ENCODE measurements around the gene TSR2.

Gene TSR2

GRCh38 chrX:54452920-54453319, 12.7 kb downstream of the TSR2 start:
- H3K79me2 ChIP-seq (ENCODE audit: insufficient read depth, low read length) = no peaks in the 10 kb centered on the region
- no peaks in the 10 kb centered on the region for H3K27me3 ChIP-seq (ENCODE audit: low read length)
- H3K4me3 ChIP-seq (ENCODE audit: insufficient read depth, low read length, poor library complexity, severe bottlenecking) = no peak overlapping the region
- H3K4me2 ChIP-seq (ENCODE audit: low read depth, low read length, poor library complexity, severe bottlenecking) = no peak overlapping the region
- no peak overlapping the region for H3K9ac ChIP-seq (ENCODE audit: low read length)
- H3K9me2 ChIP-seq (replicated peaks; ENCODE audit: insufficient read depth, low read length) = no peaks in the 10 kb centered on the region
- H2AFZ ChIP-seq (ENCODE audit: low read depth, low read length, severe bottlenecking) = no peak overlapping the region
- TF ChIP-seq CTCF (IDR thresholded peaks at IDR 0.05; ENCODE audit: insufficient read depth, low read length, poor library complexity, severe bottlenecking) = no peak
- no peak for TF ChIP-seq EZH2phosphoT487 (conservative IDR thresholded peaks at IDR 0.05; ENCODE audit: low read length)
- H4K20me1 ChIP-seq (ENCODE audit: low read depth, low read length) = no peaks in the 10 kb centered on the region
- H3K9me3 ChIP-seq (ENCODE audit: insufficient read depth, low read length) = no peaks in the 10 kb centered on the region
- H3K36me3 ChIP-seq (ENCODE audit: low read length) = no peaks in the 10 kb centered on the region
- no peak overlapping the region for H3K27ac ChIP-seq (ENCODE audit: low read depth, low read length)
- H3F3A ChIP-seq (ENCODE audit: insufficient read depth) = no peaks in the 10 kb centered on the region

- Histone ChIP-seq H4K20me1 (ENCODE audit: low read depth, low read length) (no peaks in the 10 kb centered on the region), H3F3A (ENCODE audit: insufficient read depth) (no peaks in the 10 kb centered on the region), H3K79me2 (ENCODE audit: insufficient read depth, low read length) (no peaks in the 10 kb centered on the region), H3K9ac (ENCODE audit: low read length) (no peak overlapping the region), H3K9me3 (ENCODE audit: insufficient read depth, low read length) (no peaks in the 10 kb centered on the region), H3K4me3 (ENCODE audit: insufficient read depth, low read length, poor library complexity, severe bottlenecking) (no peak overlapping the region), H3K36me3 (ENCODE audit: low read length) (no peaks in the 10 kb centered on the region), H3K27me3 (ENCODE audit: low read length) (no peaks in the 10 kb centered on the region), H3K27ac (ENCODE audit: low read depth, low read length) (no peak overlapping the region), H2AFZ (ENCODE audit: low read depth, low read length, severe bottlenecking) (no peak overlapping the region), H3K4me2 (ENCODE audit: low read depth, low read length, poor library complexity, severe bottlenecking) (no peak overlapping the region), H3K9me2 (replicated peaks; ENCODE audit: insufficient read depth, low read length) (no peaks in the 10 kb centered on the region)
- no peak for TF ChIP-seq CTCF (IDR thresholded peaks at IDR 0.05; ENCODE audit: insufficient read depth, low read length, poor library complexity, severe bottlenecking)
- no peak for TF ChIP-seq EZH2phosphoT487 (conservative IDR thresholded peaks at IDR 0.05; ENCODE audit: low read length)
These were observed 30.0 kb downstream of the TSR2 start for GRCh38 chrX:54470054-54470760.

- H3K4me2 ChIP-seq (ENCODE audit: low read depth, low read length, poor library complexity, severe bottlenecking) = no peak overlapping the region
These were observed 34.0 kb downstream of the TSR2 start for GRCh38 chrX:54473993-54474859.

More at GRCh38 chrX:54473993-54474859, 34.0 kb downstream of the TSR2 start:
- Histone ChIP-seq H3K9me3 (ENCODE audit: insufficient read depth, low read length) (no peaks in the 10 kb centered on the region), H3K9ac (ENCODE audit: low read length) (no peak overlapping the region), H2AFZ (ENCODE audit: low read depth, low read length, severe bottlenecking) (no peak overlapping the region), H3K9me2 (replicated peaks; ENCODE audit: insufficient read depth, low read length) (no peaks in the 10 kb centered on the region), H3F3A (ENCODE audit: insufficient read depth) (no peaks in the 10 kb centered on the region), H3K27ac (ENCODE audit: low read depth, low read length) (no peak overlapping the region), H3K79me2 (ENCODE audit: insufficient read depth, low read length) (no peaks in the 10 kb centered on the region), H3K4me3 (ENCODE audit: insufficient read depth, low read length, poor library complexity, severe bottlenecking) (no peak overlapping the region), H3K27me3 (ENCODE audit: low read length) (no peaks in the 10 kb centered on the region), H4K20me1 (ENCODE audit: low read depth, low read length) (no peaks in the 10 kb centered on the region), H3K36me3 (ENCODE audit: low read length) (no peaks in the 10 kb centered on the region)
- TF ChIP-seq CTCF (IDR thresholded peaks at IDR 0.05; ENCODE audit: insufficient read depth, low read length, poor library complexity, severe bottlenecking) (no peak), EZH2phosphoT487 (conservative IDR thresholded peaks at IDR 0.05; ENCODE audit: low read length) (no peak)

All from SU-DHL-6 (cell line).